ENCODE data around the gene SEPTIN5. TPM values are rescaled to one million over a fixed set of nuclear protein-coding genes. Genes with fewer than 3 reads are reported as not detected.

Gene SEPTIN5
- total and polyA plus RNA-seq, 9 of the 15 experiments (the other 6 are each of a cell fraction or from before 2014, with no cell fraction given): 0.03 to 195 (median 119) TPM

DNA sequence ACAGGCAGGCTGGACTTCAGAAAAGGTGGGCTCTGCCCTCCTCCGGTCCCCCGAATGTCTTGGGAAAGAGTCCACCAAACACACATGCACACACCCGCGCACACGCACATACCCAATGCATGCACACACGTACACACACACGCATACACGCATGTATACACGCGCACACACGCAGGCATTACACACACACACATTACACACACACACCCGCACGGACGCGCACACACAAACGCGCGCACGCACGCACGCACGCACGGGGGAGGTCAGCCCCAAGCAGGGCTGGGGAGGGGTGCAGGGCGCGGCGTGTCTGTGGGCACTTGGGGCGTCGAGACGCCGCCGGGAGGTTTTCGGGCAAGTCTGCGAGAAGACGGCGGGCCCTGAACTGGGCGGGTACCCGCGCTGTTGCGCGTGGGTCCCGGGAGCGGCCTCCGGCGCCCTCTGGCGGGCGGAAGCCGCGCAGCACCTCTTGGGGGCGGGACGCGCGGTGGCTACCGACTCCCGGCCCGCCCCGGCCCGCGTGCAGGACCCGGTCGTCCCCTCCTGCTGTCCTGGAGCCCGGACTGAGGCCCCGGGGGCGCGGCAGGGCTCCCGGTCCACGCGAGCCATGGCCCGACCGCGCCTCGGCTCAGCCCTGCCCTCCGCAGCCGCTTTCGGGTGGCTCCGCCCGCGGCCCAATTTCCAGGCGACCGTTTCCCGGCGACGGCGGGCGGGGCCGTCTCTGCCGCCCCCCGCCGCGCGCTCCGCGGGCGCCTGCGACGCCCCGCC is 3.6 kb downstream of the SEPTIN5 start (continued):
- no peak for TF ChIP-seq XRCC5 (IDR thresholded peaks at IDR 0.05; ENCODE audit: low read depth, low read length)
- TF ChIP-seq ZNF165 (CRISPR knock-in tag; IDR thresholded peaks at IDR 0.05; ENCODE audit: borderline replicate concordance): no peak
- TF ChIP-seq CHCHD3 (CRISPR knock-in tag; IDR thresholded peaks at IDR 0.05): peak; percentile 78; the same call in 1 of the 2 replicates
- TF ChIP-seq, protein P1, sequence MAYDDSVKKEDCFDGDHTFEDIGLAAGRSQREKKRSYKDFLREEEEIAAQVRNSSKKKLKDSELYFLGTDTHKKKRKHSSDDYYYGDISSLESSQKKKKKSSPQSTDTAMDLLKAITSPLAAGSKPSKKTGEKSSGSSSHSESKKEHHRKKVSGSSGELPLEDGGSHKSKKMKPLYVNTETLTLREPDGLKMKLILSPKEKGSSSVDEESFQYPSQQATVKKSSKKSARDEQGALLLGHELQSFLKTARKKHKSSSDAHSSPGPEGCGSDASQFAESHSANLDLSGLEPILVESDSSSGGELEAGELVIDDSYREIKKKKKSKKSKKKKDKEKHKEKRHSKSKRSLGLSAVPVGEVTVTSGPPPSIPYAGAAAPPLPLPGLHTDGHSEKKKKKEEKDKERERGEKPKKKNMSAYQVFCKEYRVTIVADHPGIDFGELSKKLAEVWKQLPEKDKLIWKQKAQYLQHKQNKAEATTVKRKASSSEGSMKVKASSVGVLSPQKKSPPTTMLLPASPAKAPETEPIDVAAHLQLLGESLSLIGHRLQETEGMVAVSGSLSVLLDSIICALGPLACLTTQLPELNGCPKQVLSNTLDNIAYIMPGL (CRISPR knock-in tag; IDR thresholded peaks at IDR 0.05): peak; percentile 94; the same call in 1 of the 2 replicates
- TF ChIP-seq ZKSCAN3 (CRISPR knock-in tag; IDR thresholded peaks at IDR 0.05): no peak
- peak; percentile 88 for TF ChIP-seq NUFIP1 (IDR thresholded peaks at IDR 0.05; ENCODE audit: partially characterized antibody)
- no peak for TF ChIP-seq STAT5A (IDR thresholded peaks at IDR 0.05; ENCODE audit: borderline replicate concordance, low read length)
- TF ChIP-seq, protein P2, sequence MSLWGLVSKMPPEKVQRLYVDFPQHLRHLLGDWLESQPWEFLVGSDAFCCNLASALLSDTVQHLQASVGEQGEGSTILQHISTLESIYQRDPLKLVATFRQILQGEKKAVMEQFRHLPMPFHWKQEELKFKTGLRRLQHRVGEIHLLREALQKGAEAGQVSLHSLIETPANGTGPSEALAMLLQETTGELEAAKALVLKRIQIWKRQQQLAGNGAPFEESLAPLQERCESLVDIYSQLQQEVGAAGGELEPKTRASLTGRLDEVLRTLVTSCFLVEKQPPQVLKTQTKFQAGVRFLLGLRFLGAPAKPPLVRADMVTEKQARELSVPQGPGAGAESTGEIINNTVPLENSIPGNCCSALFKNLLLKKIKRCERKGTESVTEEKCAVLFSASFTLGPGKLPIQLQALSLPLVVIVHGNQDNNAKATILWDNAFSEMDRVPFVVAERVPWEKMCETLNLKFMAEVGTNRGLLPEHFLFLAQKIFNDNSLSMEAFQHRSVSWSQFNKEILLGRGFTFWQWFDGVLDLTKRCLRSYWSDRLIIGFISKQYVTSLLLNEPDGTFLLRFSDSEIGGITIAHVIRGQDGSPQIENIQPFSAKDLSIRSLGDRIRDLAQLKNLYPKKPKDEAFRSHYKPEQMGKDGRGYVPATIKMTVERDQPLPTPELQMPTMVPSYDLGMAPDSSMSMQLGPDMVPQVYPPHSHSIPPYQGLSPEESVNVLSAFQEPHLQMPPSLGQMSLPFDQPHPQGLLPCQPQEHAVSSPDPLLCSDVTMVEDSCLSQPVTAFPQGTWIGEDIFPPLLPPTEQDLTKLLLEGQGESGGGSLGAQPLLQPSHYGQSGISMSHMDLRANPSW (CRISPR knock-in tag; IDR thresholded peaks at IDR 0.05): peak; percentile 99; the same call in 1 of the 2 replicates
- no peak for TF ChIP-seq ZZZ3 (IDR thresholded peaks at IDR 0.05)
- no peak for TF ChIP-seq GTF2E2 (tag; IDR thresholded peaks at IDR 0.05)
- TF ChIP-seq MTA3 (IDR thresholded peaks at IDR 0.05; ENCODE audit: borderline replicate concordance): no peak
- peak; percentile 100 for TF ChIP-seq RB1 (IDR thresholded peaks at IDR 0.05; ENCODE audit: low read depth)
- TF ChIP-seq ZNF347 (CRISPR knock-in tag; IDR thresholded peaks at IDR 0.05; ENCODE audit: low read depth): no peak
- peak; percentile 83 for TF ChIP-seq HNRNPLL (IDR thresholded peaks at IDR 0.05; ENCODE audit: low read depth, low read length, poor library complexity, severe bottlenecking)
- peak in 1 of 2 experiments; percentile 4; a peak in 1 of 4 replicates for TF ChIP-seq ETV6 (IDR thresholded peaks at IDR 0.05; ENCODE audit: borderline replicate concordance in 1 of 2, low read depth in 2 of 2, low read length in 1 of 2)
- no peak for TF ChIP-seq ETV6 (CRISPR knock-in tag; IDR thresholded peaks at IDR 0.05; ENCODE audit: borderline replicate concordance)
- TF ChIP-seq JUND (IDR thresholded peaks at IDR 0.05; ENCODE audit: borderline replicate concordance, low read depth, low read length): peak; percentile 71
- peak; percentile 63; the same call in 1 of the 3 replicates for TF ChIP-seq JUND (tag; IDR thresholded peaks at IDR 0.05; ENCODE audit: borderline replicate concordance, low read depth, low read length)
- no peak for TF ChIP-seq ETS2 (tag; IDR thresholded peaks at IDR 0.05; ENCODE audit: borderline replicate concordance, poor library complexity, severe bottlenecking)
- TF ChIP-seq, protein P3, sequence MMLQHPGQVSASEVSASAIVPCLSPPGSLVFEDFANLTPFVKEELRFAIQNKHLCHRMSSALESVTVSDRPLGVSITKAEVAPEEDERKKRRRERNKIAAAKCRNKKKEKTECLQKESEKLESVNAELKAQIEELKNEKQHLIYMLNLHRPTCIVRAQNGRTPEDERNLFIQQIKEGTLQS (IDR thresholded peaks at IDR 0.05): no peak
- TF ChIP-seq, protein P3 (CRISPR knock-in tag; conservative IDR thresholded peaks at IDR 0.05): peak; percentile 89
- peak; percentile 2; the same call in 1 of the 2 replicates for TF ChIP-seq POLR2A (conservative IDR thresholded peaks at IDR 0.05)
- TF ChIP-seq NEUROD1 (IDR thresholded peaks at IDR 0.05; ENCODE audit: borderline replicate concordance, low read depth, low read length, partially characterized antibody): no peak
- TF ChIP-seq ARID1B (IDR thresholded peaks at IDR 0.05): no peak
- TF ChIP-seq CSDE1 (IDR thresholded peaks at IDR 0.05): peak in 1 of 2 experiments; percentile 81; a peak in 1 of 4 replicates
